GM23338 (cell line): ENCODE data around the gene RALY. TPM values are rescaled to one million over a fixed set of nuclear protein-coding genes. Genes with fewer than 3 reads are reported as not detected.

Experiments used
- ATAC-seq: fragments of 200-7000 bp; cut with Tn5 transposase; 3 replicates; pipeline ENCODE4 v1.9.1; 2020
- DNase-seq: peaks from one replicate; pipeline ENCODE4 v3.0.0-alpha.2; 2015; ENCODE audit warnings: low spot score
- H2AFZ ChIP-seq: fragments of 200-600 bp; sonication (generic); 2 replicates; pipeline ENCODE4 v1.8.0; 2016; ENCODE audit warnings: antibody characterized with exemption, mild to moderate bottlenecking, moderate library complexity
- H3F3A ChIP-seq: fragments of 200-600 bp; sonication (generic); replicated peaks from 2 replicates; pipeline ENCODE4 v1.8.0; 2017; ENCODE audit warnings: antibody characterized with exemption, mixed run types, low read depth
- H3K27ac ChIP-seq: fragments of 200-600 bp; sonication (generic); 2 replicates; pipeline ENCODE4 v1.6.1; 2016; ENCODE audit warnings: low read depth
- H3K27me3 ChIP-seq: fragments of 200-600 bp; sonication (generic); 2 replicates; pipeline ENCODE4 v1.8.0; 2016; ENCODE audit warnings: mild to moderate bottlenecking, mixed run types, moderate library complexity; ENCODE audit not compliant: insufficient read depth
- H3K36me3 ChIP-seq: fragments of 200-600 bp; sonication (generic); 2 replicates; pipeline ENCODE4 v1.8.0; 2016; ENCODE audit warnings: mild to moderate bottlenecking; ENCODE audit not compliant: insufficient read depth
- H3K4me1 ChIP-seq: fragments of 200-600 bp; sonication (generic); 2 replicates; pipeline ENCODE4 v1.8.0; 2016; ENCODE audit warnings: mild to moderate bottlenecking, moderate library complexity; ENCODE audit not compliant: insufficient read depth
- H3K4me2 ChIP-seq: fragments of 200-600 bp; sonication (generic); 2 replicates; pipeline ENCODE4 v1.7.1; 2017; ENCODE audit warnings: mixed run types
- H3K4me3 ChIP-seq: fragments of 200-600 bp; sonication (generic); 2 replicates; pipeline ENCODE4 v1.6.1; 2016; ENCODE audit warnings: mixed run types
- H3K79me2 ChIP-seq: fragments of 200-600 bp; sonication (generic); replicated peaks from 2 replicates; pipeline ENCODE4 v1.8.0; 2017; ENCODE audit warnings: mild to moderate bottlenecking; ENCODE audit not compliant: insufficient read depth
- H3K9me2 ChIP-seq: fragments of 200-600 bp; sonication (generic); 2 replicates; pipeline ENCODE4 v1.8.0; 2017; ENCODE audit not compliant: insufficient read depth
- H4K20me1 ChIP-seq: fragments of 200-600 bp; sonication (generic); replicated peaks from 2 replicates; pipeline ENCODE4 v1.8.0; 2017; ENCODE audit warnings: mild to moderate bottlenecking; ENCODE audit not compliant: insufficient read depth
- H3K27ac Mint-ChIP-seq: 2 replicates; pipeline ENCODE4 v1.8.0; 2020; ENCODE audit warnings: inconsistent platforms, mild to moderate bottlenecking, moderate library complexity, mixed read lengths
- H3K27me3 Mint-ChIP-seq: 3 replicates; pipeline ENCODE4 v1.8.0; 2022; ENCODE audit warnings: low read depth, mild to moderate bottlenecking, moderate library complexity, mixed read lengths, inconsistent platforms; ENCODE audit not compliant: insufficient read depth, poor library complexity
- H3K36me3 Mint-ChIP-seq: 3 replicates; pipeline ENCODE4 v1.8.0; 2021; ENCODE audit warnings: low read depth, mild to moderate bottlenecking, inconsistent platforms, moderate library complexity, mixed read lengths
- H3K4me1 Mint-ChIP-seq: 3 replicates; pipeline ENCODE4 v1.8.0; 2020; ENCODE audit warnings: mild to moderate bottlenecking, inconsistent platforms, mixed read lengths
- H3K4me3 Mint-ChIP-seq: 3 replicates; pipeline ENCODE4 v1.8.0; 2021; ENCODE audit warnings: moderate library complexity, mild to moderate bottlenecking, inconsistent platforms, mixed read lengths
- H3K9me3 Mint-ChIP-seq: 3 replicates; pipeline ENCODE4 v1.8.0; 2020; ENCODE audit warnings: moderate library complexity, mild to moderate bottlenecking, inconsistent platforms, mixed read lengths
- CREB1 ChIP-seq: fragments of 250-450 bp; sonication (Bioruptor Pico); IDR thresholded peaks from 2 replicates; pipeline ENCODE4 v1.5.0; 2020; ENCODE audit warnings: low read depth, mild to moderate bottlenecking, moderate library complexity
- EZH2 ChIP-seq: fragments of 200-600 bp; sonication (generic); IDR thresholded peaks from one replicate; pipeline ENCODE4 v1.8.0; 2017; ENCODE audit warnings: antibody characterized with exemption, mild to moderate bottlenecking, low read depth; ENCODE audit not compliant: unreplicated experiment
- EZH2phosphoT487 ChIP-seq: fragments of 200-600 bp; sonication (generic); IDR thresholded peaks from one replicate; pipeline ENCODE4 v1.8.1; 2018; ENCODE audit warnings: antibody characterized with exemption; ENCODE audit not compliant: unreplicated experiment
- JUNB ChIP-seq: IDR thresholded peaks from one replicate; pipeline ENCODE4 v1.6.1; 2016; ENCODE audit warnings: antibody characterized with exemption; ENCODE audit not compliant: unreplicated experiment
- POLR2AphosphoS5 ChIP-seq: IDR thresholded peaks from 2 replicates; pipeline ENCODE4 v1.6.1; 2016; ENCODE audit warnings: antibody characterized with exemption, low read depth
- ZNF114 ChIP-seq: fragments of 250-450 bp; sonication (Bioruptor Pico); IDR thresholded peaks from 2 replicates; pipeline ENCODE4 v1.5.0; 2020; ENCODE audit warnings: mild to moderate bottlenecking, moderate library complexity
- ZNF331 ChIP-seq: fragments of 250-450 bp; sonication (Bioruptor Pico); IDR thresholded peaks from 2 replicates; pipeline ENCODE4 v1.5.0; 2020; ENCODE audit warnings: low read depth, mild to moderate bottlenecking, moderate library complexity
- long read RNA-seq: library from polyadenylated mRNA; unstranded; transcript quantifications from one replicate; pipeline ENCODE4 v2.0.0, GENCODE V29; 2020; ENCODE audit not compliant: unreplicated experiment
- polyA plus RNA-seq: library from polyadenylated mRNA; unstranded; fragments of >200 nt; fragmentation: Nextera tagmentation; extraction: Ambion mirVana; gene quantifications from 2 replicates; pipeline ENCODE4 v1.2.1, GENCODE V29; 2016
- total RNA-seq: library from RNA; depleted of rRNA; stranded (reverse); fragments of >200 nt; shearing (Covaris generic); gene quantifications from 2 replicates; pipeline ENCODE4 v1.2.3, GENCODE V29; 2014; rRNA removed
- TF ChIP-seq, protein P1 (sequence below): IDR thresholded peaks from one replicate; pipeline ENCODE4 v1.6.1; 2018; ENCODE audit warnings: antibody characterized with exemption; ENCODE audit not compliant: unreplicated experiment
- TF ChIP-seq, protein P2 (sequence below): fragments of 250-450 bp; sonication (Bioruptor Pico); IDR thresholded peaks from 2 replicates; pipeline ENCODE4 v1.5.0; 2020; ENCODE audit warnings: mild to moderate bottlenecking, moderate library complexity
- TF ChIP-seq, protein P3 (sequence below): IDR thresholded peaks from 2 replicates; pipeline ENCODE4 v1.6.1; 2016; ENCODE audit warnings: antibody characterized with exemption

The RALY gene
- total RNA-seq, result 161 and 167 TPM in 2 replicates
- polyA plus RNA-seq, result 137 and 144 TPM in 2 replicates
- long read RNA-seq, full-length matches to known transcripts, result 117 of 145 reads
- long read RNA-seq, partial matches to known transcripts, result 10 of 145 reads
- long read RNA-seq, other reads (novel, unspliced or antisense), result 18 of 145 reads

DNA sequence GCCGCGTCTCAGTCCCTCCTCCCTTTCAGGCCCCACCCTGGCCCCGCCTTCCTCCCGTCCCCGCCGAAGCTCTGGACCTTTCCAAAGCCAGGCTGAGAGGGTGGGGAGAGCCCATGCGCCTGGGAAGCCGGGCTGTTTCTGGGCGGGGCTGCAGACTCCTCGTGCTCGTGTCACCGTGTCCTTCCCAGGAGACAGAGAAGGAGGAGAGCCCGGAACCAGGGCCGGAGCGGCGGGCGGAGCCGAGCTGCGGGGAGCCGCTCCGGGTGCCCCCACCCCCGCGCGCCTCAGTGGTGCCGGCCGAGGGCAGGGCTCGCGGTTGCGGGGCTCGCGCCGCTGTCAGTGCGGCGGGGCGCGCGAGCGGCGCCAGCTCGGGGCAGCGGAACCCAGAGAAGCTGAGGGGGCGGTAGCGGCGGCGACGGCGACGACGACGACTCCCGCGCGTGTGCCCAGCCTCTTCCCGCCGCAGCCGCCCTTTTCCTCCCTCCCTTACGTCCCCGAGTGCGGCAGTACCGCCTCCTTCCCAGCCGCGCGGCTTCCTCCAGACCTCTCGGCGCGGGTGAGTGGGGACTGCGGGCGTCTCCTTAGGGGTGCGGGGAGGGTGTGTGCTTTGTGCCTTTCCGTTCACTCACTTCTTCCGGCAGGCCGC is at the start of gene RALY:
Gene RALY, plus strand, starts transcription at position 336 of the 646 bp plus-strand sequence. CDS start 78,164 bp downstream, outside the sequence.
- peaks cover 37% of the 10 kb centered on the region for H3K4me1 ChIP-seq
- DNase-seq (peak; percentile 50), ATAC-seq (peak; percentile 60)
- H3K4me1 Mint-ChIP-seq, result peaks cover 39% of the 10 kb centered on the region
- H2AFZ ChIP-seq, result peak within 1 kb of the TSS; percentile 90
- no peaks in the 10 kb centered on the region; the same call in 1 of the 2 replicates for H3K9me2 ChIP-seq
- peak within 1 kb of the TSS; percentile 100 for H3K4me3 ChIP-seq
- peaks cover 16% of the 10 kb centered on the region for H3K36me3 Mint-ChIP-seq
- H3K9me3 Mint-ChIP-seq, result no peaks in the 10 kb centered on the region; the same call in 2 of the 3 replicates
- peaks cover 66% of the 10 kb centered on the region for H3K79me2 ChIP-seq
- no peaks in the 10 kb centered on the region for H3K27me3 ChIP-seq
- peaks cover 10% of the 10 kb centered on the region for H3K27me3 Mint-ChIP-seq
- H3K4me2 ChIP-seq, result peak within 1 kb of the TSS; percentile 98
- H3K4me3 Mint-ChIP-seq, result peak within 1 kb of the TSS; percentile 96
- H3K36me3 ChIP-seq, result no peaks in the 10 kb centered on the region
- peak within 1 kb of the TSS; percentile 98 for H3K27ac Mint-ChIP-seq
- TF ChIP-seq EZH2 (no peak), POLR2AphosphoS5 (peak; percentile 66), ZNF331 (CRISPR knock-in tag) (no peak)
- H4K20me1 ChIP-seq, result peaks cover 38% of the 10 kb centered on the region
- peak within 1 kb of the TSS; percentile 100 for H3K27ac ChIP-seq
- H3F3A ChIP-seq, result 0 out of 2 replicates have a peak, but pooled peaks cover 4% of the 10 kb centered on the region

DNA sequence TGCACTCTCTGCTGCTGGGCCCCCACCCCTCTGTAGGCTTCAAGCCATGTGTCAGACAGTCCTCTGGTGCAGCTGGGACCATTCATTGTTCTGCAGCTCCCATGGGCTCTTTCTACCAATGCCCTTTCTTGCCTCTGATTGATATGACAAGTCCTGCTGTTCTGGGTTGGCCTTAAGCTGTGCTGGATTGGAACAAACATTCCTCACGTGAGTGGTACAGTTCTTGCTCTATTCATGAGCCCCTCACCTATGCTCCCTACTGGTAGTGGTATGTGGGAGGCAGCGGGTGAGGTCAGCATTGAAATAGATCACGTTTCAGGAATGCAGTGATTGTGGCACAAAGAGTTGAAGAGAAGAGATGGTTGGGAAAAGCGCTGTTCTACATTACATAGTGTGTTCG is 48.8 kb upstream of the RALY start:
- ATAC-seq (peak; percentile 56), DNase-seq (peak; percentile 51)
- Mint-ChIP-seq H3K9me3 (peaks cover 3% of the 10 kb centered on the region; the same call in 2 of the 3 replicates), H3K4me3 (no peak overlapping the region), H3K36me3 (no peaks in the 10 kb centered on the region; the same call in 2 of the 3 replicates), H3K27ac (no peak overlapping the region), H3K4me1 (peaks cover 3% of the 10 kb centered on the region; the same call in 2 of the 3 replicates), H3K27me3 (peaks cover 4% of the 10 kb centered on the region)
- no peaks in the 10 kb centered on the region for H3K79me2 ChIP-seq
- H3K4me2 ChIP-seq, result no peak overlapping the region
- no peak overlapping the region for H2AFZ ChIP-seq
- H3K4me3 ChIP-seq, result no peak overlapping the region
- no peaks in the 10 kb centered on the region for H4K20me1 ChIP-seq
- H3K27me3 ChIP-seq, result no peaks in the 10 kb centered on the region
- H3K36me3 ChIP-seq, result no peaks in the 10 kb centered on the region
- H3K4me1 ChIP-seq, result no peaks in the 10 kb centered on the region
- no peak overlapping the region for H3K27ac ChIP-seq
- H3K9me2 ChIP-seq, result no peaks in the 10 kb centered on the region
- H3F3A ChIP-seq, result no peaks in the 10 kb centered on the region
- TF ChIP-seq EZH2 (no peak), EZH2phosphoT487 (no peak), JUNB (no peak), ZNF114 (CRISPR knock-in tag) (no peak), CREB1 (no peak)
- TF ChIP-seq, protein P1, sequence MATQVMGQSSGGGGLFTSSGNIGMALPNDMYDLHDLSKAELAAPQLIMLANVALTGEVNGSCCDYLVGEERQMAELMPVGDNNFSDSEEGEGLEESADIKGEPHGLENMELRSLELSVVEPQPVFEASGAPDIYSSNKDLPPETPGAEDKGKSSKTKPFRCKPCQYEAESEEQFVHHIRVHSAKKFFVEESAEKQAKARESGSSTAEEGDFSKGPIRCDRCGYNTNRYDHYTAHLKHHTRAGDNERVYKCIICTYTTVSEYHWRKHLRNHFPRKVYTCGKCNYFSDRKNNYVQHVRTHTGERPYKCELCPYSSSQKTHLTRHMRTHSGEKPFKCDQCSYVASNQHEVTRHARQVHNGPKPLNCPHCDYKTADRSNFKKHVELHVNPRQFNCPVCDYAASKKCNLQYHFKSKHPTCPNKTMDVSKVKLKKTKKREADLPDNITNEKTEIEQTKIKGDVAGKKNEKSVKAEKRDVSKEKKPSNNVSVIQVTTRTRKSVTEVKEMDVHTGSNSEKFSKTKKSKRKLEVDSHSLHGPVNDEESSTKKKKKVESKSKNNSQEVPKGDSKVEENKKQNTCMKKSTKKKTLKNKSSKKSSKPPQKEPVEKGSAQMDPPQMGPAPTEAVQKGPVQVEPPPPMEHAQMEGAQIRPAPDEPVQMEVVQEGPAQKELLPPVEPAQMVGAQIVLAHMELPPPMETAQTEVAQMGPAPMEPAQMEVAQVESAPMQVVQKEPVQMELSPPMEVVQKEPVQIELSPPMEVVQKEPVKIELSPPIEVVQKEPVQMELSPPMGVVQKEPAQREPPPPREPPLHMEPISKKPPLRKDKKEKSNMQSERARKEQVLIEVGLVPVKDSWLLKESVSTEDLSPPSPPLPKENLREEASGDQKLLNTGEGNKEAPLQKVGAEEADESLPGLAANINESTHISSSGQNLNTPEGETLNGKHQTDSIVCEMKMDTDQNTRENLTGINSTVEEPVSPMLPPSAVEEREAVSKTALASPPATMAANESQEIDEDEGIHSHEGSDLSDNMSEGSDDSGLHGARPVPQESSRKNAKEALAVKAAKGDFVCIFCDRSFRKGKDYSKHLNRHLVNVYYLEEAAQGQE, result no peak
- TF ChIP-seq, protein P2, sequence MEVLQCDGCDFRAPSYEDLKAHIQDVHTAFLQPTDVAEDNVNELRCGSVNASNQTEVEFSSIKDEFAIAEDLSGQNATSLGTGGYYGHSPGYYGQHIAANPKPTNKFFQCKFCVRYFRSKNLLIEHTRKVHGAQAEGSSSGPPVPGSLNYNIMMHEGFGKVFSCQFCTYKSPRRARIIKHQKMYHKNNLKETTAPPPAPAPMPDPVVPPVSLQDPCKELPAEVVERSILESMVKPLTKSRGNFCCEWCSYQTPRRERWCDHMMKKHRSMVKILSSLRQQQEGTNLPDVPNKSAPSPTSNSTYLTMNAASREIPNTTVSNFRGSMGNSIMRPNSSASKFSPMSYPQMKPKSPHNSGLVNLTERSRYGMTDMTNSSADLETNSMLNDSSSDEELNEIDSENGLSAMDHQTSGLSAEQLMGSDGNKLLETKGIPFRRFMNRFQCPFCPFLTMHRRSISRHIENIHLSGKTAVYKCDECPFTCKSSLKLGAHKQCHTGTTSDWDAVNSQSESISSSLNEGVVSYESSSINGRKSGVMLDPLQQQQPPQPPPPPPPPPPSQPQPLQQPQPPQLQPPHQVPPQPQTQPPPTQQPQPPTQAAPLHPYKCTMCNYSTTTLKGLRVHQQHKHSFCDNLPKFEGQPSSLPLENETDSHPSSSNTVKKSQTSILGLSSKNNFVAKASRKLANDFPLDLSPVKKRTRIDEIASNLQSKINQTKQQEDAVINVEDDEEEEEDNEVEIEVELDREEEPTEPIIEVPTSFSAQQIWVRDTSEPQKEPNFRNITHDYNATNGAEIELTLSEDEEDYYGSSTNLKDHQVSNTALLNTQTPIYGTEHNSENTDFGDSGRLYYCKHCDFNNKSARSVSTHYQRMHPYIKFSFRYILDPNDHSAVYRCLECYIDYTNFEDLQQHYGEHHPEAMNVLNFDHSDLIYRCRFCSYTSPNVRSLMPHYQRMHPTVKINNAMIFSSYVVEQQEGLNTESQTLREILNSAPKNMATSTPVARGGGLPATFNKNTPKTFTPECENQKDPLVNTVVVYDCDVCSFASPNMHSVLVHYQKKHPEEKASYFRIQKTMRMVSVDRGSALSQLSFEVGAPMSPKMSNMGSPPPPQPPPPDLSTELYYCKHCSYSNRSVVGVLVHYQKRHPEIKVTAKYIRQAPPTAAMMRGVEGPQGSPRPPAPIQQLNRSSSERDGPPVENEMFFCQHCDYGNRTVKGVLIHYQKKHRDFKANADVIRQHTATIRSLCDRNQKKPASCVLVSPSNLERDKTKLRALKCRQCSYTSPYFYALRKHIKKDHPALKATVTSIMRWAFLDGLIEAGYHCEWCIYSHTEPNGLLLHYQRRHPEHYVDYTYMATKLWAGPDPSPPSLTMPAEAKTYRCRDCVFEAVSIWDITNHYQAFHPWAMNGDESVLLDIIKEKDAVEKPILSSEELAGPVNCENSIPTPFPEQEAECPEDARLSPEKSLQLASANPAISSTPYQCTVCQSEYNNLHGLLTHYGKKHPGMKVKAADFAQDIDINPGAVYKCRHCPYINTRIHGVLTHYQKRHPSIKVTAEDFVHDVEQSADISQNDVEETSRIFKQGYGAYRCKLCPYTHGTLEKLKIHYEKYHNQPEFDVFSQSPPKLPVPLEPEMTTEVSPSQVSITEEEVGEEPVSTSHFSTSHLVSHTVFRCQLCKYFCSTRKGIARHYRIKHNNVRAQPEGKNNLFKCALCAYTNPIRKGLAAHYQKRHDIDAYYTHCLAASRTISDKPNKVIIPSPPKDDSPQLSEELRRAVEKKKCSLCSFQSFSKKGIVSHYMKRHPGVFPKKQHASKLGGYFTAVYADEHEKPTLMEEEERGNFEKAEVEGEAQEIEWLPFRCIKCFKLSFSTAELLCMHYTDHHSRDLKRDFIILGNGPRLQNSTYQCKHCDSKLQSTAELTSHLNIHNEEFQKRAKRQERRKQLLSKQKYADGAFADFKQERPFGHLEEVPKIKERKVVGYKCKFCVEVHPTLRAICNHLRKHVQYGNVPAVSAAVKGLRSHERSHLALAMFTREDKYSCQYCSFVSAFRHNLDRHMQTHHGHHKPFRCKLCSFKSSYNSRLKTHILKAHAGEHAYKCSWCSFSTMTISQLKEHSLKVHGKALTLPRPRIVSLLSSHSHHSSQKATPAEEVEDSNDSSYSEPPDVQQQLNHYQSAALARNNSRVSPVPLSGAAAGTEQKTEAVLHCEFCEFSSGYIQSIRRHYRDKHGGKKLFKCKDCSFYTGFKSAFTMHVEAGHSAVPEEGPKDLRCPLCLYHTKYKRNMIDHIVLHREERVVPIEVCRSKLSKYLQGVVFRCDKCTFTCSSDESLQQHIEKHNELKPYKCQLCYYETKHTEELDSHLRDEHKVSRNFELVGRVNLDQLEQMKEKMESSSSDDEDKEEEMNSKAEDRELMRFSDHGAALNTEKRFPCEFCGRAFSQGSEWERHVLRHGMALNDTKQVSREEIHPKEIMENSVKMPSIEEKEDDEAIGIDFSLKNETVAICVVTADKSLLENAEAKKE (CRISPR knock-in tag), result no peak
- TF ChIP-seq, protein P3, sequence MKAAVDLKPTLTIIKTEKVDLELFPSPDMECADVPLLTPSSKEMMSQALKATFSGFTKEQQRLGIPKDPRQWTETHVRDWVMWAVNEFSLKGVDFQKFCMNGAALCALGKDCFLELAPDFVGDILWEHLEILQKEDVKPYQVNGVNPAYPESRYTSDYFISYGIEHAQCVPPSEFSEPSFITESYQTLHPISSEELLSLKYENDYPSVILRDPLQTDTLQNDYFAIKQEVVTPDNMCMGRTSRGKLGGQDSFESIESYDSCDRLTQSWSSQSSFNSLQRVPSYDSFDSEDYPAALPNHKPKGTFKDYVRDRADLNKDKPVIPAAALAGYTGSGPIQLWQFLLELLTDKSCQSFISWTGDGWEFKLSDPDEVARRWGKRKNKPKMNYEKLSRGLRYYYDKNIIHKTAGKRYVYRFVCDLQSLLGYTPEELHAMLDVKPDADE, result no peak
